GM12878 (cell line): ENCODE data around the gene PTPN18. TPM values are rescaled to one million over a fixed set of nuclear protein-coding genes. Genes with fewer than 3 reads are reported as not detected.

ENCODE experiments used
- ATAC-seq: fragments of 200-7000 bp; cut with Tn5 transposase; 3 replicates; pipeline ENCODE4 v1.9.1; 2020; ENCODE audit warnings: mild to moderate bottlenecking, moderate library complexity
- BruUV-seq: library from RNA; stranded (reverse); fragments of 400-500 nt; replicated peaks from 2 replicates; lab custom pipeline; 2021; lab: Mats Ljungman, UMichigan
- CTCF ChIA-PET: fragments of 300-600 bp; sonication (Branson Sonifier 250); formaldehyde crosslinking; extraction: SDS; loops from one replicate; lab custom pipeline; 2021; ENCODE audit warnings: inconsistent platforms; lab: Yijun Ruan, JAX
- POLR2A ChIA-PET: fragments of 350-600 bp; formaldehyde crosslinking; extraction: SDS; loops from one replicate; lab custom pipeline; 2021; ENCODE audit warnings: inconsistent platforms; lab: Charles Lee
- RAD21 ChIA-PET: fragments of 300-600 bp; sonication (Branson Sonifier 250); formaldehyde crosslinking; loops from one replicate; lab custom pipeline; 2023; ENCODE audit warnings: antibody characterized with exemption; ENCODE audit not compliant: unreplicated experiment; lab: Charles Lee
- SMC1A ChIA-PET: fragments of 300-600 bp; sonication (Branson Sonifier 250); formaldehyde crosslinking; loops from one replicate; lab custom pipeline; 2023; ENCODE audit not compliant: unreplicated experiment, uncharacterized antibody; lab: Charles Lee
- DNase-seq: peaks from one replicate; pipeline ENCODE4 v3.0.0-alpha.2; 2011; ENCODE audit warnings: low read depth, low spot score
- FAIRE-seq: peaks from 3 replicates; lab custom pipeline; 2011; peaks lifted over from hg19 to GRCh38; lab: Jason Lieb, UNC
- H2AFZ ChIP-seq: 2 replicates; pipeline ENCODE4 v1.6.0; 2011; ENCODE audit warnings: low read depth, low read length, control low read depth; ENCODE audit not compliant: control insufficient read depth
- H3K27ac ChIP-seq: 2 replicates; pipeline ENCODE4 v1.5.1; 2011; ENCODE audit warnings: control low read depth; ENCODE audit not compliant: control insufficient read depth, insufficient read depth
- H3K27me3 ChIP-seq, 2 experiments: replicated peaks in 1 of 2; 2 replicates each; pipeline versions ENCODE4 v1.6.0 to v1.6.1; 2011; ENCODE audit warnings: low read length in 1 of 2; ENCODE audit not compliant: control insufficient read depth in 2 of 2, insufficient read depth in 2 of 2
- H3K36me3 ChIP-seq, 2 experiments: 2 replicates each; pipeline ENCODE4 v1.5.1; 2011; ENCODE audit warnings: low read length in 1 of 2; ENCODE audit not compliant: control insufficient read depth in 2 of 2, insufficient read depth in 2 of 2
- H3K4me1 ChIP-seq: 2 replicates; pipeline ENCODE4 v1.6.1; 2011; ENCODE audit warnings: mild to moderate bottlenecking, low read length, moderate library complexity, mixed read lengths; ENCODE audit not compliant: control insufficient read depth, insufficient read depth
- H3K4me2 ChIP-seq: 2 replicates; pipeline ENCODE4 v1.6.0; 2011; ENCODE audit warnings: control low read depth; ENCODE audit not compliant: control insufficient read depth, insufficient read depth
- H3K4me3 ChIP-seq: fragments of 200-600 bp; sonication (generic); 2 replicates; pipeline ENCODE4 v1.5.1; 2016
- H3K79me2 ChIP-seq: 2 replicates; pipeline ENCODE4 v1.6.0; 2011; ENCODE audit warnings: low read length; ENCODE audit not compliant: control insufficient read depth, insufficient read depth
- H3K9ac ChIP-seq: 2 replicates; pipeline ENCODE4 v1.8.0; 2011; ENCODE audit warnings: low read length, control low read depth, mixed read lengths; ENCODE audit not compliant: control insufficient read depth, insufficient read depth
- H3K9me3 ChIP-seq: replicated peaks from 3 replicates; pipeline ENCODE4 v1.5.1; 2011; ENCODE audit warnings: mild to moderate bottlenecking, low read length; ENCODE audit not compliant: control insufficient read depth, insufficient read depth
- H4K20me1 ChIP-seq: 2 replicates; pipeline ENCODE4 v1.6.0; 2011; ENCODE audit not compliant: control insufficient read depth, insufficient read depth
- CREB1 ChIP-seq: IDR thresholded peaks from 2 replicates; pipeline ENCODE4 v1.6.1; 2012; ENCODE audit warnings: low read depth, mild to moderate bottlenecking, inconsistent platforms
- EZH2 ChIP-seq: IDR thresholded peaks from 2 replicates; pipeline ENCODE4 v1.6.1; 2012; ENCODE audit warnings: low read depth, mild to moderate bottlenecking, control low read depth, inconsistent platforms, low read length, borderline replicate concordance; ENCODE audit not compliant: control insufficient read depth
- MTA3 ChIP-seq: IDR thresholded peaks from 2 replicates; pipeline ENCODE4 v1.6.1; 2012; ENCODE audit warnings: low read length, inconsistent platforms, borderline replicate concordance
- RB1 ChIP-seq: fragments of 450-650 bp; formaldehyde crosslinking; IDR thresholded peaks from 2 replicates; pipeline ENCODE4 v1.6.1; 2017; ENCODE audit warnings: mild to moderate bottlenecking, borderline replicate concordance
- SPI1 ChIP-seq: IDR thresholded peaks from 2 replicates; pipeline ENCODE4 v1.6.1; 2011; ENCODE audit warnings: low read depth, mild to moderate bottlenecking, low read length, moderate library complexity, borderline replicate concordance; ENCODE audit not compliant: insufficient read depth
- SRF ChIP-seq, 2 experiments: IDR thresholded peaks; 2 replicates each; pipeline ENCODE4 v1.6.1; 2011; ENCODE audit warnings: low read depth in 2 of 2, low read length in 2 of 2, mild to moderate bottlenecking in 1 of 2, moderate library complexity in 1 of 2
- ZNF384 ChIP-seq: IDR thresholded peaks from 2 replicates; pipeline ENCODE4 v1.6.1; 2012; ENCODE audit warnings: low read depth, mild to moderate bottlenecking, low read length, improper control_type of control experiment, borderline replicate concordance
- WGBS: methylation state at CpG from one replicate; pipeline ENCODE4 v1.1.6; 2016; ENCODE audit warnings: low lambda C conversion rate; ENCODE audit not compliant: insufficient replicate concordance, insufficient coverage; ENCODE audit errors: missing lambda C conversion rate; 5-methylcytosine and 5-hydroxymethylcytosine counted together
- in situ Hi-C: fragments of 300-500 bp; cut with MboI; formaldehyde crosslinking; loops from 9 replicates; pipeline ENCODE4 v1.14.3; 2018; ENCODE audit warnings: mixed read lengths
- intact Hi-C: fragments of 100-400 bp; cut with micrococcal nuclease; formaldehyde crosslinking; loops from one replicate; pipeline ENCODE4 v1.14.2; 2022; ENCODE audit not compliant: unreplicated experiment
- polyA plus RNA-seq, 11 experiments: library from polyadenylated mRNA; depleted of rRNA in 4 of 11; unstranded in 6 of 11; stranded (reverse) in 5 of 11; fragments of >200 nt; fragmentation: Nextera tagmentation in 4 of 11; fragmentation: Illumina TruSeq in 1 of 11; extraction: Ambion mirVana in 4 of 11; extraction: Trizol in 1 of 11; gene quantifications; 1 replicate in 1 of 11; 2 replicates in 10 of 11; pipeline versions ENCODE4 v1.2.1 to v1.2.3, GENCODE V29; 2011 to 2016; ENCODE audit warnings: inconsistent platforms in 2 of 11, missing spikeins in 2 of 11, low read depth in 1 of 11
- total RNA-seq, 4 experiments: library from RNA; depleted of rRNA in 3 of 4; stranded (reverse); fragments of >200 nt in 3 of 4; fragmentation: Illumina TruSeq in 1 of 4; extraction: Trizol in 1 of 4; gene quantifications; 2 replicates each; pipeline versions ENCODE4 v1.2.1 to v1.2.3, GENCODE V29; 2013 to 2021
- TF ChIP-seq, protein P1 (sequence below): IDR thresholded peaks from 2 replicates; pipeline ENCODE4 v1.6.1; 2011; ENCODE audit warnings: mild to moderate bottlenecking, low read depth, low read length, moderate library complexity; ENCODE audit not compliant: insufficient replicate concordance
- TF ChIP-seq, protein P2 (sequence below): fragments of 450-650 bp; IDR thresholded peaks from 2 replicates; pipeline ENCODE4 v1.6.1; 2014; ENCODE audit warnings: mild to moderate bottlenecking
- TF ChIP-seq, protein P3 (sequence below): IDR thresholded peaks from 2 replicates; pipeline ENCODE4 v1.6.1; 2012; ENCODE audit warnings: low read depth, low read length, improper control_type of control experiment

PTPN18 gene
- total and polyA plus RNA-seq, 10 of the 15 experiments (the other 5 are each of a cell fraction or from before 2014, with no cell fraction given) = 14.8 to 89.9 (median 43.4) TPM

GRCh38 chr2:130387804-130388203, 31.9 kb downstream of the PTPN18 start:
- Histone ChIP-seq H3K79me2 (no peaks in the 10 kb centered on the region), H3K4me3 (no peak overlapping the region), H3K4me2 (peak overlapping the region; percentile 35; the same call in 1 of the 2 replicates), H3K36me3 (no peaks in the 10 kb centered on the region), H3K9me3 (no peaks in the 10 kb centered on the region), H3K9ac (0 out of 2 replicates have a peak overlapping the region, but pooled peaks have one; percentile 19), H4K20me1 (no peaks in the 10 kb centered on the region), H3K27me3 (no peaks in the 10 kb centered on the region), H3K27ac (peak overlapping the region; percentile 8; the same call in 1 of the 2 replicates), H3K4me1 (peaks cover 49% of the 10 kb centered on the region), H2AFZ (no peak overlapping the region)
- ChIA-PET SMC1A (interaction anchor here (4.3 kb wide), 1 partner anchor 10 kb away, joined by 25 read pairs; no protein-coding TSS in a partner anchor), CTCF (interaction anchor here (2.8 kb wide), 1 partner anchor 15 kb away, joined by 13 read pairs; no protein-coding TSS in a partner anchor), RAD21 (interaction anchor here (2.2 kb wide), 1 partner anchor 45 kb away, joined by 6 read pairs; the partner anchor contains the start of gene IMP4), POLR2A (interaction anchor here (1.2 kb wide), 1 partner anchor 11 kb away, joined by 3 read pairs; no protein-coding TSS in a partner anchor)
- no TSS peak for BruUV-seq
- intact Hi-C loops = no loop called here
- TF ChIP-seq MTA3 (no peak), ZNF384 (no peak), EZH2 (no peak), CREB1 (no peak), SRF (IDR thresholded peaks at IDR 0.05; ENCODE audit: low read depth in 2 of 2, low read length in 2 of 2) (no peak), SPI1 (no peak), RB1 (no peak)
- TF ChIP-seq, protein P1, sequence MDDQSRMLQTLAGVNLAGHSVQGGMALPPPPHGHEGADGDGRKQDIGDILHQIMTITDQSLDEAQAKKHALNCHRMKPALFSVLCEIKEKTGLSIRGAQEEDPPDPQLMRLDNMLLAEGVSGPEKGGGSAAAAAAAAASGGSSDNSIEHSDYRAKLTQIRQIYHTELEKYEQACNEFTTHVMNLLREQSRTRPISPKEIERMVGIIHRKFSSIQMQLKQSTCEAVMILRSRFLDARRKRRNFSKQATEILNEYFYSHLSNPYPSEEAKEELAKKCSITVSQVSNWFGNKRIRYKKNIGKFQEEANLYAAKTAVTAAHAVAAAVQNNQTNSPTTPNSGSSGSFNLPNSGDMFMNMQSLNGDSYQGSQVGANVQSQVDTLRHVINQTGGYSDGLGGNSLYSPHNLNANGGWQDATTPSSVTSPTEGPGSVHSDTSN = no peak
- TF ChIP-seq, protein P2, sequence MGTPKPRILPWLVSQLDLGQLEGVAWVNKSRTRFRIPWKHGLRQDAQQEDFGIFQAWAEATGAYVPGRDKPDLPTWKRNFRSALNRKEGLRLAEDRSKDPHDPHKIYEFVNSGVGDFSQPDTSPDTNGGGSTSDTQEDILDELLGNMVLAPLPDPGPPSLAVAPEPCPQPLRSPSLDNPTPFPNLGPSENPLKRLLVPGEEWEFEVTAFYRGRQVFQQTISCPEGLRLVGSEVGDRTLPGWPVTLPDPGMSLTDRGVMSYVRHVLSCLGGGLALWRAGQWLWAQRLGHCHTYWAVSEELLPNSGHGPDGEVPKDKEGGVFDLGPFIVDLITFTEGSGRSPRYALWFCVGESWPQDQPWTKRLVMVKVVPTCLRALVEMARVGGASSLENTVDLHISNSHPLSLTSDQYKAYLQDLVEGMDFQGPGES = no peak
- TF ChIP-seq, protein P3, sequence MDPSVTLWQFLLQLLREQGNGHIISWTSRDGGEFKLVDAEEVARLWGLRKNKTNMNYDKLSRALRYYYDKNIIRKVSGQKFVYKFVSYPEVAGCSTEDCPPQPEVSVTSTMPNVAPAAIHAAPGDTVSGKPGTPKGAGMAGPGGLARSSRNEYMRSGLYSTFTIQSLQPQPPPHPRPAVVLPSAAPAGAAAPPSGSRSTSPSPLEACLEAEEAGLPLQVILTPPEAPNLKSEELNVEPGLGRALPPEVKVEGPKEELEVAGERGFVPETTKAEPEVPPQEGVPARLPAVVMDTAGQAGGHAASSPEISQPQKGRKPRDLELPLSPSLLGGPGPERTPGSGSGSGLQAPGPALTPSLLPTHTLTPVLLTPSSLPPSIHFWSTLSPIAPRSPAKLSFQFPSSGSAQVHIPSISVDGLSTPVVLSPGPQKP = no peak
- FAIRE-seq (peak; percentile 13), DNase-seq (no peak), ATAC-seq (no peak)
- 50% methylated on average over 4 of the region's 4 CpGs for WGBS
- in situ Hi-C loops = no loop called here
